HL-60 (cell line): ENCODE measurements around the gene AURKA.

Experiments used
- DNase-seq, 2 experiments: peaks; one replicate each; pipeline ENCODE4 v3.0.0-alpha.2; 2010 to 2020; ENCODE audit warnings: low read depth in 1 of 2, low spot score in 1 of 2
- H3K27ac ChIP-seq: fragments of 250-450 bp; sonication (Bioruptor Pico); replicated peaks from 2 replicates; pipeline ENCODE4 v1.5.1; 2020; ENCODE audit warnings: mild to moderate bottlenecking, moderate library complexity
- H3K27me3 ChIP-seq: fragments of 250-450 bp; sonication (Bioruptor Pico); 2 replicates; pipeline ENCODE4 v1.5.1; 2021; ENCODE audit warnings: mild to moderate bottlenecking, moderate library complexity; ENCODE audit not compliant: insufficient read depth, poor library complexity, severe bottlenecking
- H3K4me3 ChIP-seq: replicated peaks from 2 replicates; pipeline ENCODE4 v1.5.1; 2011; ENCODE audit warnings: mild to moderate bottlenecking, control low read depth, low read length; ENCODE audit not compliant: insufficient read depth
- GABPA ChIP-seq: IDR thresholded peaks from 2 replicates; pipeline ENCODE4 v1.6.1; 2012; ENCODE audit warnings: low read depth
- POLR2AphosphoS5 ChIP-seq: IDR thresholded peaks from 2 replicates; pipeline ENCODE4 v1.6.1; 2012; ENCODE audit warnings: low read depth
- REST ChIP-seq: IDR thresholded peaks from 2 replicates; pipeline ENCODE4 v1.6.1; 2012; ENCODE audit warnings: low read depth; ENCODE audit not compliant: insufficient replicate concordance
- SPI1 ChIP-seq: IDR thresholded peaks from 2 replicates; pipeline ENCODE4 v1.6.1; 2012; ENCODE audit warnings: low read depth, mild to moderate bottlenecking, borderline replicate concordance
- TF ChIP-seq, protein P1 (sequence below): IDR thresholded peaks from one replicate; pipeline ENCODE4 v1.5.1; 2011; ENCODE audit warnings: low read length, control low read depth, inconsistent platforms; ENCODE audit not compliant: insufficient read depth

AURKA gene

GRCh38 chr20:56378386-56378785 is 13.6 kb downstream of the AURKA start:
- no peak for DNase-seq
- no peak overlapping the region for H3K4me3 ChIP-seq
- H3K27me3 ChIP-seq, result no peaks in the 10 kb centered on the region
- no peak overlapping the region for H3K27ac ChIP-seq
- no peak for TF ChIP-seq SPI1

GRCh38 chr20:56376331-56376730 is 15.7 kb downstream of the AURKA start:
- no peak for DNase-seq

GRCh38 chr20:56373942-56374341 is 18.1 kb downstream of the AURKA start:
- H3K27me3 ChIP-seq, result no peaks in the 10 kb centered on the region
- peak; percentile 82 for TF ChIP-seq POLR2AphosphoS5
- no peak for TF ChIP-seq REST
- peak; percentile 26; the same call in 1 of the 2 replicates for TF ChIP-seq SPI1
- TF ChIP-seq, protein P1, sequence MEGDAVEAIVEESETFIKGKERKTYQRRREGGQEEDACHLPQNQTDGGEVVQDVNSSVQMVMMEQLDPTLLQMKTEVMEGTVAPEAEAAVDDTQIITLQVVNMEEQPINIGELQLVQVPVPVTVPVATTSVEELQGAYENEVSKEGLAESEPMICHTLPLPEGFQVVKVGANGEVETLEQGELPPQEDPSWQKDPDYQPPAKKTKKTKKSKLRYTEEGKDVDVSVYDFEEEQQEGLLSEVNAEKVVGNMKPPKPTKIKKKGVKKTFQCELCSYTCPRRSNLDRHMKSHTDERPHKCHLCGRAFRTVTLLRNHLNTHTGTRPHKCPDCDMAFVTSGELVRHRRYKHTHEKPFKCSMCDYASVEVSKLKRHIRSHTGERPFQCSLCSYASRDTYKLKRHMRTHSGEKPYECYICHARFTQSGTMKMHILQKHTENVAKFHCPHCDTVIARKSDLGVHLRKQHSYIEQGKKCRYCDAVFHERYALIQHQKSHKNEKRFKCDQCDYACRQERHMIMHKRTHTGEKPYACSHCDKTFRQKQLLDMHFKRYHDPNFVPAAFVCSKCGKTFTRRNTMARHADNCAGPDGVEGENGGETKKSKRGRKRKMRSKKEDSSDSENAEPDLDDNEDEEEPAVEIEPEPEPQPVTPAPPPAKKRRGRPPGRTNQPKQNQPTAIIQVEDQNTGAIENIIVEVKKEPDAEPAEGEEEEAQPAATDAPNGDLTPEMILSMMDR, result no peak
- TF ChIP-seq GABPA, result peak; percentile 48; the same call in 1 of the 2 replicates
- peak; percentile 93 to 100 for DNase-seq
- peak overlapping the region; percentile 61 for H3K27ac ChIP-seq
- H3K4me3 ChIP-seq, result no peak overlapping the region

More at GRCh38 chr20:56376331-56376730, 15.7 kb downstream of the AURKA start:
- Histone ChIP-seq H3K4me3 (no peak overlapping the region), H3K27me3 (no peaks in the 10 kb centered on the region), H3K27ac (peak overlapping the region; percentile 22)
- TF ChIP-seq SPI1 (no peak), REST (no peak)
- TF ChIP-seq, protein P1, result no peak

- Histone ChIP-seq H3K4me3 (no peak overlapping the region), H3K27me3 (no peaks in the 10 kb centered on the region), H3K27ac (peak overlapping the region; percentile 61)
- DNase-seq, result no peak
- TF ChIP-seq SPI1 (no peak), POLR2AphosphoS5 (no peak), REST (no peak), GABPA (no peak)
- TF ChIP-seq, protein P1, result no peak
These were observed 19.2 kb downstream of the AURKA start for GRCh38 chr20:56372850-56373249.
